ENCODE measurements around the gene MOB3B. TPM values are rescaled to one million over a fixed set of nuclear protein-coding genes. Genes with fewer than 3 reads are reported as not detected.

MOB3B gene
- total and polyA plus RNA-seq, 11 donors: 0.42 to 2.8 (median 1.8) TPM

DNA sequence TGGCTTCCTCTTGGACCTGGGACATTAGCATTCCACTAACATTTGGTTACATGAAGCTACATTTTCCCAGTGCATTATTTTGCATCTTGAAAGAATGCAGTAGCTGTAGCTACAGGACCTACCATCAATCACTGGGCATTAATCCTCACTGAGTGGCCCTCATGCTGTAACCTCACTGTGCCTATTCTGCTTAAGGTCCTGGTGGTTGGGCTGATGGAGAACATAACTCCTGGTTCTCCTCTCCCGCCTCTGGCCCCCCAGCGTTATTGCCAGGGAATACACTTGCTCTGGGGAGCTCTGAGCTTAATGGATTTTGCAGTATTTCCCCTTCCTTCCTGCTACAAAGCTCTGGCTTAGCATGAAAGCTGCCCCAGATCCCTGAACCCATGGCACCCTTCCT, 121.1 kb downstream of the MOB3B start:
- TF ChIP-seq, protein P1, sequence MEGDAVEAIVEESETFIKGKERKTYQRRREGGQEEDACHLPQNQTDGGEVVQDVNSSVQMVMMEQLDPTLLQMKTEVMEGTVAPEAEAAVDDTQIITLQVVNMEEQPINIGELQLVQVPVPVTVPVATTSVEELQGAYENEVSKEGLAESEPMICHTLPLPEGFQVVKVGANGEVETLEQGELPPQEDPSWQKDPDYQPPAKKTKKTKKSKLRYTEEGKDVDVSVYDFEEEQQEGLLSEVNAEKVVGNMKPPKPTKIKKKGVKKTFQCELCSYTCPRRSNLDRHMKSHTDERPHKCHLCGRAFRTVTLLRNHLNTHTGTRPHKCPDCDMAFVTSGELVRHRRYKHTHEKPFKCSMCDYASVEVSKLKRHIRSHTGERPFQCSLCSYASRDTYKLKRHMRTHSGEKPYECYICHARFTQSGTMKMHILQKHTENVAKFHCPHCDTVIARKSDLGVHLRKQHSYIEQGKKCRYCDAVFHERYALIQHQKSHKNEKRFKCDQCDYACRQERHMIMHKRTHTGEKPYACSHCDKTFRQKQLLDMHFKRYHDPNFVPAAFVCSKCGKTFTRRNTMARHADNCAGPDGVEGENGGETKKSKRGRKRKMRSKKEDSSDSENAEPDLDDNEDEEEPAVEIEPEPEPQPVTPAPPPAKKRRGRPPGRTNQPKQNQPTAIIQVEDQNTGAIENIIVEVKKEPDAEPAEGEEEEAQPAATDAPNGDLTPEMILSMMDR (IDR thresholded peaks at IDR 0.05): no peak
- TF ChIP-seq POLR2A (IDR thresholded peaks at IDR 0.05): no peak
- Histone ChIP-seq H3K27ac (no peak overlapping the region), H3K36me3 (no peaks in the 10 kb centered on the region), H3K4me1 (peaks cover 0 to 29% (median 6%) of the 10 kb centered on the region in 12 donors), H3K27me3 (no peaks in the 10 kb centered on the region), H3K4me3 (no peak overlapping the region), H3K9me3 (no peaks in the 10 kb centered on the region)
- intact Hi-C loops (cut with DNase I): loop anchor here in 1 of 10 donors (10.0 kb wide), 1 partner anchor 46 kb away; no protein-coding TSS in a partner anchor
- WGBS, 4 donors: 63 to 83% (median 67%) methylated on average over 2 of the region's 2 CpGs
- no peak for ATAC-seq
- no peak for DNase-seq

DNA sequence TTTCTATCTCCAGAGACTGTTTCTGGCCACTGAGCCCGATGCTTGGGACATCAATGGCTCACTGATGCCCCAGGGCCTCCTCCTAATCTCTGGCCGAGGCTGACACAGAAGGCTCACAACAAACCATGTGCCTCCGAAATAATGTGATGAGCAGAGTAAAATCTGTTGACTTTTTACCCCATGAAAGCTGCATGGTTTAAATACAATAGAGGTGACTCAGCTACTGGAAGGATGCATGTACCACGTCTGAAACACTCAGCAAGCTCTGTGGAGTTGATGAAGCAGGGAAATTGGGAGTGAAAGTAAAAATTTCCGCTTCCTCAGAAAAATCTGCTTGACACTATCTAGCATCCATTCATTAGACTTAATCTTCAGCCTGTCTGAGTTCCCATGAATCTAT, 121.6 kb downstream of the MOB3B start:
- peak in 1 of 4 donors; percentile 22 for ATAC-seq
- TF ChIP-seq POLR2A (IDR thresholded peaks at IDR 0.05): no peak
- TF ChIP-seq, protein P1 (IDR thresholded peaks at IDR 0.05): no peak
- H3K27ac ChIP-seq: peak overlapping the region in 1 of 12 donors; percentile 6
- no peaks in the 10 kb centered on the region for H3K36me3 ChIP-seq
- H3K9me3 ChIP-seq: no peaks in the 10 kb centered on the region
- no peak overlapping the region for H3K4me3 ChIP-seq
- WGBS, 4 donors: 66 to 82% (median 79%) methylated on average over 5 of the region's 5 CpGs
- peaks cover 0 to 24% (median 6%) of the 10 kb centered on the region in 12 donors for H3K4me1 ChIP-seq
- no peaks in the 10 kb centered on the region for H3K27me3 ChIP-seq
- intact Hi-C loops (cut with DNase I): loop anchor here in 1 of 10 donors (10.0 kb wide), 1 partner anchor 47 kb away; no protein-coding TSS in a partner anchor
- DNase-seq: no peak

DNA sequence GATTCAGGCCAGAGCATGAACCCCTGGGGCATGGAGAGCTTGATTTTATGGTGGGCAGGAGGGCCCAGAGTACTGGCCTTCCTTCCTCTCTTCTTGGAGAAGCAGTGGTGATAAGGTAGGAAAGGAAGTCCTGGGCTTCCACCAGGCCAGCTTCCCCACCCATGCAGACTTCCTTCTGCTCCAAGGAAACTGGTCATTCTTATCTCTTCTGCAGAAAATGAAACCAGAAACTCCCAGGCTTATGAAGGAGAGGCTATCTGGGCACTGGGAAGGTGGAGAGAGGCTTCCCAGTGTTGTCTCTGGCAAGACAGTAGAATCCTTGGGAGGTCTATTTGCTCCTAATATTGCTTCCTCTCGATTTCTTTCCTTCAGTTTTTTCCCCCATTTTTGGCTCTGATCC, 122.1 kb downstream of the MOB3B start:
- DNase-seq: no peak
- ATAC-seq: peak in 3 of 4 donors; percentile 27 to 60 (median 42)
- Histone ChIP-seq H3K27ac (peak overlapping the region in 1 of 12 donors; percentile 6), H3K4me3 (no peak overlapping the region), H3K4me1 (peaks cover 0 to 19% (median 4%) of the 10 kb centered on the region in 12 donors), H3K27me3 (no peaks in the 10 kb centered on the region), H3K36me3 (no peaks in the 10 kb centered on the region), H3K9me3 (no peaks in the 10 kb centered on the region)
- intact Hi-C loops (cut with DNase I): loop anchor here in 1 of 10 donors (10.0 kb wide), 1 partner anchor 47 kb away; no protein-coding TSS in a partner anchor
- WGBS, 4 donors: 36 to 49% (median 41%) methylated on average over 1 of the region's 1 CpG
- TF ChIP-seq POLR2A (IDR thresholded peaks at IDR 0.05): no peak
- TF ChIP-seq, protein P1 (IDR thresholded peaks at IDR 0.05): no peak

DNA sequence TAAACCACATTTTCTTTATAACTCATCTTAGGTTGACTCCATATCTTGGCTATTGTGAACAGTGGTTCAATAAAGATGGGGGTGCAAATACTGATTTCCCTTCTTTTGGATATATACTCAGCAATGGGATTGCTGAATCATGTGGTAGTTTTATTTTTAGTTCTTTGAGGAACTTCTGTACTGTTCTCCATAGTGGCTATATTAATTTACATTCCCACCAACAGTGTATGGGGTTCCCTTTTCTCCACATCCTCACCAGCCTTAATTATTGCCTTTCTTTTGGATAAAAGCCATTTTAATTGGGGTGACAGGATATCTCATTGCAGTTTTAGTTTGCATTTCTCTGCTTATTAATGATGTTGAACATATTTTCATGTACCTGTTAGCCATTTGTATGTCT, 125.0 kb downstream of the MOB3B start:
- no peak overlapping the region for H3K27ac ChIP-seq
- H3K4me3 ChIP-seq: no peak overlapping the region
- H3K4me1 ChIP-seq: peaks cover 0 to 17% (median 4%) of the 10 kb centered on the region in 12 donors
- no peak for ATAC-seq
- intact Hi-C loops (cut with DNase I): loop anchor here in 1 of 10 donors (10.0 kb wide), 1 partner anchor 50 kb away; no protein-coding TSS in a partner anchor
- H3K9me3 ChIP-seq: no peaks in the 10 kb centered on the region
- H3K36me3 ChIP-seq: no peaks in the 10 kb centered on the region
- no peaks in the 10 kb centered on the region for H3K27me3 ChIP-seq
- DNase-seq: no peak
- no peak for TF ChIP-seq POLR2A (IDR thresholded peaks at IDR 0.05)
- TF ChIP-seq, protein P1 (IDR thresholded peaks at IDR 0.05): no peak
